ENCODE results near the gene TRIM44.

TRIM44 gene

GRCh38 chr11:35792148-35792845 lies 129.7 kb downstream of the TRIM44 start:
- TF ChIP-seq, protein P1, sequence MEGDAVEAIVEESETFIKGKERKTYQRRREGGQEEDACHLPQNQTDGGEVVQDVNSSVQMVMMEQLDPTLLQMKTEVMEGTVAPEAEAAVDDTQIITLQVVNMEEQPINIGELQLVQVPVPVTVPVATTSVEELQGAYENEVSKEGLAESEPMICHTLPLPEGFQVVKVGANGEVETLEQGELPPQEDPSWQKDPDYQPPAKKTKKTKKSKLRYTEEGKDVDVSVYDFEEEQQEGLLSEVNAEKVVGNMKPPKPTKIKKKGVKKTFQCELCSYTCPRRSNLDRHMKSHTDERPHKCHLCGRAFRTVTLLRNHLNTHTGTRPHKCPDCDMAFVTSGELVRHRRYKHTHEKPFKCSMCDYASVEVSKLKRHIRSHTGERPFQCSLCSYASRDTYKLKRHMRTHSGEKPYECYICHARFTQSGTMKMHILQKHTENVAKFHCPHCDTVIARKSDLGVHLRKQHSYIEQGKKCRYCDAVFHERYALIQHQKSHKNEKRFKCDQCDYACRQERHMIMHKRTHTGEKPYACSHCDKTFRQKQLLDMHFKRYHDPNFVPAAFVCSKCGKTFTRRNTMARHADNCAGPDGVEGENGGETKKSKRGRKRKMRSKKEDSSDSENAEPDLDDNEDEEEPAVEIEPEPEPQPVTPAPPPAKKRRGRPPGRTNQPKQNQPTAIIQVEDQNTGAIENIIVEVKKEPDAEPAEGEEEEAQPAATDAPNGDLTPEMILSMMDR (IDR thresholded peaks at IDR 0.05; ENCODE audit: extremely low read depth, insufficient read depth, missing control alignments), result no peak
- in situ Hi-C loops (cut with MboI; ENCODE audit: low pct_unique_long_range_greater_than_20kb, low sequenced_read_pairs, unreplicated experiment), result no loop called here
- DNase-seq (ENCODE audit: low spot score), result no peak

DNA sequence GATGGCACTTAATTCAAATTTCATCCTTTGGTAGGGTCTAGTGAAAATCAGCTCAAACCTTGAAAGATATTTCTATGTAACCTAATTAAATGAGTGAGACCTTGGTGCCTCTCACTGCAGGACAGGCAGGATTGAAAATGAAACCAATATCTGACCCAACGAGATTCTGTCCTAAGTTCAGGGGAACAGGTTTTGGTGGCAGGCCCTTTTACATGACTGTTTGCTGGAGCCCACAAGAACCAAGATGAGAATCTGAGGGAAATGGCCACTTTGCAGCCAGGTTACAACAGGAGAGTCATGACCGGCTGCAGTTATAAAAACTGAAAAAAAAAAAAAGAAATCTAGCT lies 130.2 kb downstream of the TRIM44 start:
- in situ Hi-C loops (cut with MboI; ENCODE audit: low pct_unique_long_range_greater_than_20kb, low sequenced_read_pairs, unreplicated experiment), result no loop called here
- TF ChIP-seq, protein P1 (IDR thresholded peaks at IDR 0.05; ENCODE audit: extremely low read depth, insufficient read depth, missing control alignments), result no peak
- DNase-seq (ENCODE audit: low spot score), result no peak

- TF ChIP-seq, protein P1 (IDR thresholded peaks at IDR 0.05; ENCODE audit: extremely low read depth, insufficient read depth, missing control alignments), result no peak
- in situ Hi-C loops (cut with MboI; ENCODE audit: low pct_unique_long_range_greater_than_20kb, low sequenced_read_pairs, unreplicated experiment), result no loop called here
- DNase-seq (ENCODE audit: low spot score), result no peak
These were observed 131.8 kb downstream of the TRIM44 start for GRCh38 chr11:35794333-35794732.

- no peak for DNase-seq (ENCODE audit: low spot score)
- in situ Hi-C loops (cut with MboI; ENCODE audit: low pct_unique_long_range_greater_than_20kb, low sequenced_read_pairs, unreplicated experiment), result no loop called here
- TF ChIP-seq, protein P1 (IDR thresholded peaks at IDR 0.05; ENCODE audit: extremely low read depth, insufficient read depth, missing control alignments), result no peak
These were observed 132.3 kb downstream of the TRIM44 start for GRCh38 chr11:35794850-35795249.

GRCh38 chr11:35796562-35796961 lies 134.0 kb downstream of the TRIM44 start:
- in situ Hi-C loops (cut with MboI; ENCODE audit: low pct_unique_long_range_greater_than_20kb, low sequenced_read_pairs, unreplicated experiment), result no loop called here
- no peak for DNase-seq (ENCODE audit: low spot score)
- TF ChIP-seq, protein P1 (IDR thresholded peaks at IDR 0.05; ENCODE audit: extremely low read depth, insufficient read depth, missing control alignments), result no peak

DNA sequence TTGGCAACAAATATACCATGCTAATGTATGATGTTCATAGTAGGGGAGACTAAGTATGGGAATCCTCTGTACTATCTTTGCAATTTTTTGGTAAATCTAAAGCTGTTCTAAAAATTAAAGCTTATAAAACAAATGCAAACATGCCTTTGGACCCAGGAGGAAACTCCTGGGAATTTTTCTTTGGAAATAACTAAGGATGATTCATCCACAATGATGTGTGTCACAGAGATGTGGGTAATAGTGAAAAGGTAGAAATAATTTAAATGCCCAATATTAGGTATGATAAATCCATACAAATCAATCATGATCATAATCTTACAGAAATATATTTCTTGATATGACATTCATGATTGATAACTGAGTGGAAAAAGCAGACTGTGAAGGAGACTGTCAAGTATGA lies 135.8 kb downstream of the TRIM44 start:
- no peak for DNase-seq (ENCODE audit: low spot score)
- in situ Hi-C loops (cut with MboI; ENCODE audit: low pct_unique_long_range_greater_than_20kb, low sequenced_read_pairs, unreplicated experiment), result no loop called here
- TF ChIP-seq, protein P1 (IDR thresholded peaks at IDR 0.05; ENCODE audit: extremely low read depth, insufficient read depth, missing control alignments), result no peak

Data from GM13977 (cell line).